ENCODE data around the gene ZER1.

The ZER1 gene

GRCh38 chr9:128712451-128713410 lies 59.0 kb downstream of the ZER1 start:
- no peaks in the 10 kb centered on the region for H3K36me3 ChIP-seq (ENCODE audit: insufficient read depth, low read length)
- no peak overlapping the region for H3K9ac ChIP-seq (ENCODE audit: low read length)
- no peaks in the 10 kb centered on the region for H3K27me3 ChIP-seq (ENCODE audit: control insufficient read depth in 1 of 2, insufficient read depth in 2 of 2, low read length in 2 of 2)
- H3K4me1 ChIP-seq (ENCODE audit: insufficient read depth, low read length) = no peaks in the 10 kb centered on the region
- no peak overlapping the region for H3K4me3 ChIP-seq (ENCODE audit: low read depth in 1 of 2, low read length in 2 of 2)
- no peaks in the 10 kb centered on the region for H3K9me3 ChIP-seq (ENCODE audit: low read length)
- no peak overlapping the region for H3K27ac ChIP-seq (ENCODE audit: low read depth, low read length)

- Histone ChIP-seq H3K9me3 (ENCODE audit: low read length) (no peaks in the 10 kb centered on the region), H3K4me3 (ENCODE audit: low read depth in 1 of 2, low read length in 2 of 2) (no peak overlapping the region), H3K27me3 (ENCODE audit: control insufficient read depth in 1 of 2, insufficient read depth in 2 of 2, low read length in 2 of 2) (no peaks in the 10 kb centered on the region), H3K36me3 (ENCODE audit: insufficient read depth, low read length) (no peaks in the 10 kb centered on the region), H3K27ac (ENCODE audit: low read depth, low read length) (no peak overlapping the region), H3K4me1 (ENCODE audit: insufficient read depth, low read length) (no peaks in the 10 kb centered on the region), H3K9ac (ENCODE audit: low read length) (no peak overlapping the region)
Measured at GRCh38 chr9:128707446-128707845, 64.3 kb downstream of the ZER1 start.

GRCh38 chr9:128706671-128707381 lies 64.9 kb downstream of the ZER1 start:
- H3K27ac ChIP-seq (ENCODE audit: low read depth, low read length) = no peak overlapping the region
- H3K27me3 ChIP-seq (ENCODE audit: control insufficient read depth in 1 of 2, insufficient read depth in 2 of 2, low read length in 2 of 2) = no peaks in the 10 kb centered on the region
- H3K9me3 ChIP-seq (ENCODE audit: low read length) = no peaks in the 10 kb centered on the region
- no peaks in the 10 kb centered on the region for H3K4me1 ChIP-seq (ENCODE audit: insufficient read depth, low read length)
- no peak overlapping the region for H3K4me3 ChIP-seq (ENCODE audit: low read depth in 1 of 2, low read length in 2 of 2)
- H3K36me3 ChIP-seq (ENCODE audit: insufficient read depth, low read length) = no peaks in the 10 kb centered on the region
- H3K9ac ChIP-seq (ENCODE audit: low read length) = no peak overlapping the region

GRCh38 chr9:128706045-128706444 lies 65.7 kb downstream of the ZER1 start:
- Histone ChIP-seq H3K27ac (ENCODE audit: low read depth, low read length) (no peak overlapping the region), H3K4me3 (ENCODE audit: low read depth in 1 of 2, low read length in 2 of 2) (no peak overlapping the region), H3K4me1 (ENCODE audit: insufficient read depth, low read length) (no peaks in the 10 kb centered on the region), H3K9ac (ENCODE audit: low read length) (no peak overlapping the region), H3K27me3 (ENCODE audit: control insufficient read depth in 1 of 2, insufficient read depth in 2 of 2, low read length in 2 of 2) (no peaks in the 10 kb centered on the region), H3K36me3 (ENCODE audit: insufficient read depth, low read length) (no peaks in the 10 kb centered on the region), H3K9me3 (ENCODE audit: low read length) (no peaks in the 10 kb centered on the region)

DNA sequence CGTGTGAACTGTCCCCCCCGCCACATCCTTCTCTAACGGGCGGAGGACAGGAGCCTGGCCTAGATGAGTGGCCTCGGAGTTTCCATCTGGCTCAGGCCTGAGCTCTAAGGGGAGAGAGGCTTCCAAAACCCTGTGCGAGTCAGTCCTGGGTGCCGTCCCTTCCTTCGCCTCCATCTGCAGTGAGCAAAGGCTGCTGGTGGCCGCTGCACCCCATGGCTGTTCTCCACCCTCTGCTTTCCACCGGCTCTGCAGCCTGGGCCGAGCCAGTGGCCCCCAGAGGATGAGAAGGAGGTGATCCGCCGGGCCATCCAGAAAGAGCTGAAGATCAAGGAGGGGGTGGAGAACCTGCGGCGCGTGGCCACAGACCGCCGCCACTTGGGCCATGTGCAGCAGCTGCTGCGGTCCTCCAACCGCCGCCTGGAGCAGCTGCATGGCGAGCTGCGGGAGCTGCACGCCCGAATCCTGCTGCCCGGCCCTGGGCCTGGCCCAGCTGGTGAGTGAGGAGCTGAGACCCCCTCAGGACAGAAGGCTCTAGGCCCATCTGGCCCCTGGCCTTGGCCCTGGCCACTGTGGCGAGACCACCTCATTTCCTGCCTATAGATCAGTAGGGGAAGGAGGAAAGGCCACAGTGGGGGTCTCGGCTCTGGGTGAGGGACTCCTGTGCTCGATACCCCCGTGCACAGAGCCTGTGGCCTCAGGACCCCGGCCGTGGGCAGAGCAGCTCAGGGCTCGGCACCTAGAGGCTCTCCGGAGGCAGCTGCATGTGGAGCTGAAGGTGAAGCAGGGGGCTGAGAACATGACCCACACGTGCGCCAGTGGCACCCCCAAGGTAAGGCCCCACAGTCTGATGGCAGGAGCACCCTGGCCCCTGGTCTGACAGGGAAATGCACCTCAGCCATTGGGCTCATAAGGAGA lies 66.4 kb downstream of the ZER1 start:
- no peaks in the 10 kb centered on the region for H3K36me3 ChIP-seq (ENCODE audit: insufficient read depth, low read length)
- H3K9me3 ChIP-seq (ENCODE audit: low read length) = no peaks in the 10 kb centered on the region
- H3K27ac ChIP-seq (ENCODE audit: low read depth, low read length) = no peak overlapping the region
- H3K27me3 ChIP-seq (ENCODE audit: control insufficient read depth in 1 of 2, insufficient read depth in 2 of 2, low read length in 2 of 2) = no peaks in the 10 kb centered on the region
- H3K4me3 ChIP-seq (ENCODE audit: low read depth in 1 of 2, low read length in 2 of 2) = no peak overlapping the region
- no peak overlapping the region for H3K9ac ChIP-seq (ENCODE audit: low read length)
- H3K4me1 ChIP-seq (ENCODE audit: insufficient read depth, low read length) = no peaks in the 10 kb centered on the region

GRCh38 chr9:128704356-128704670 lies 67.4 kb downstream of the ZER1 start:
- Histone ChIP-seq H3K9ac (ENCODE audit: low read length) (no peak overlapping the region), H3K36me3 (ENCODE audit: insufficient read depth, low read length) (no peaks in the 10 kb centered on the region), H3K4me3 (ENCODE audit: low read depth in 1 of 2, low read length in 2 of 2) (no peak overlapping the region), H3K4me1 (ENCODE audit: insufficient read depth, low read length) (no peaks in the 10 kb centered on the region), H3K9me3 (ENCODE audit: low read length) (no peaks in the 10 kb centered on the region), H3K27ac (ENCODE audit: low read depth, low read length) (no peak overlapping the region), H3K27me3 (ENCODE audit: control insufficient read depth in 1 of 2, insufficient read depth in 2 of 2, low read length in 2 of 2) (no peaks in the 10 kb centered on the region)

DNA sequence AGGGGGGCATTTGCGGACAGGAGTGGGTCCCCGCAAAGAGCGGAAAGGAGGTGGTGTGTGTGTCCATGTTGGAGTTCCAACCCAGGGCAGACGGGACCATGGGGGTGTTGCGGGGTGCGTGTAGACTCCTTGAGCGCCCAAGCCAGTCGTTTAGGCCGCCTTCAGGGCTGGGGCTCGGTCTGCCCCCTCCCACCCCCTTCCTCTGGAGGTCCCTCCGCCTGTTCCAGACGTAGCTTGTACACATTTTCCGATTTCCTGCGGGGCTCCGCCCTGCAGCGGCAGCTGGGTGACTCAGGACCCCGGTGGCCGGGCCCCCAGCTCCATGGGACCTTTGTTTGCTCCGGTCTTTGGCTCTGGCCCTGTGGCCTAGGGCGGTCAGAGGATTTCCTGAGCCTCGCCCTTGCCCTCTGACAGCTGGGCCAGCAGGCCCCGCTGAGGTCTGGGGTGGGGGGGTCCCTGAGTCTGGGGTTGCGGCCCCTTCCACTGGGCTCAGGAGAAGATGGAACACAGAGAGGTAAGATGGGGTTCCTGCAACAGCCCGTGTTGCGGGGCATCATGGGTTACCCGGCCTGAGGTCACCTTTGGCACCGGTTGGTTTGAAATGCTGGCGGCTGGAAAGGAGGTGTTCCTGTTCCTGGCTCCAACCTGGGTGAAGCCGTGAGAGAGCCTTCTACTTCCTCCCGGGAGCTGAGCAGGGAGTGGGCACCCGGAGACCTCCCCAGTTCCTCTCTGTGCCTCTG lies 67.9 kb downstream of the ZER1 start:
- Histone ChIP-seq H3K9ac (ENCODE audit: low read length) (no peak overlapping the region), H3K4me3 (ENCODE audit: low read depth in 1 of 2, low read length in 2 of 2) (peak overlapping the region in 1 of 2 donors; percentile 55), H3K4me1 (ENCODE audit: insufficient read depth, low read length) (no peaks in the 10 kb centered on the region), H3K27ac (ENCODE audit: low read depth, low read length) (no peak overlapping the region), H3K27me3 (ENCODE audit: control insufficient read depth in 1 of 2, insufficient read depth in 2 of 2, low read length in 2 of 2) (no peaks in the 10 kb centered on the region), H3K9me3 (ENCODE audit: low read length) (no peaks in the 10 kb centered on the region), H3K36me3 (ENCODE audit: insufficient read depth, low read length) (no peaks in the 10 kb centered on the region)

DNA sequence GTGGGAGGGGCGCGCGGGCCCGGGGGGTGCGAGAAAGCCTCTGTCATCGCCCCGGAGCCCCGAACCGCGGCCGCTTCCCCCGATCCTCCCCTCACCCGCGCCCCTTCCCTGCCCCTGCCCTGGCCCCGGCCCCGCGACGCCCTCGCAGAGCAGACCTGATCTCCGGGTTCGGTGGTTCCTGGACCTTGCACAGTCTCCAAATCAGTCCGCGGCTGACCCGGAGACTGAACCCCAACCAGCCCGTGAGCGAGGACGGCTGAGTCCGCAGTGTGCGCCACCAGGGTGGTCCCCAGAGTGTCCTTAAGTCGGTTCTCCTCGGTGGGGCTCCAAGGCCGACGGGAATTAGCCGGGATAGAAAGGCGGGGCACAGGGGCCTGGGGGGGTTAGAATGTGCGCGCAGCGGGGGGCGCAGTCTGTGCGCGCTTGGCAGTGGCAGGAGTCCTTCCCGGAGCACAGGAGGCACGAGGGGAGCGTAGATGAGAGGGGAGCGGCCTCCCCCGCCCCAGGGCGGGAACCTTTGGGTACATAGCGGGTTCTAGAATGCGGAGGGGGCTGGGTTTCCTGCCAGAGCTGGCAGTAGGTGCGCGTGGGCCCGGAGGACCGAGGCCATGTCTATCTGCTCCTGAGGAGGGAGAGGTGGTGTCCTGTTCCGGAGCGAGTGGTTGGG lies 68.6 kb downstream of the ZER1 start:
- Histone ChIP-seq H3K27me3 (ENCODE audit: control insufficient read depth in 1 of 2, insufficient read depth in 2 of 2, low read length in 2 of 2) (no peaks in the 10 kb centered on the region), H3K36me3 (ENCODE audit: insufficient read depth, low read length) (no peaks in the 10 kb centered on the region), H3K9me3 (ENCODE audit: low read length) (no peaks in the 10 kb centered on the region), H3K4me1 (ENCODE audit: insufficient read depth, low read length) (no peaks in the 10 kb centered on the region), H3K27ac (ENCODE audit: low read depth, low read length) (peak overlapping the region; percentile 10), H3K4me3 (ENCODE audit: low read depth in 1 of 2, low read length in 2 of 2) (peak overlapping the region; percentile 55 to 64), H3K9ac (ENCODE audit: low read length) (no peak overlapping the region)

DNA sequence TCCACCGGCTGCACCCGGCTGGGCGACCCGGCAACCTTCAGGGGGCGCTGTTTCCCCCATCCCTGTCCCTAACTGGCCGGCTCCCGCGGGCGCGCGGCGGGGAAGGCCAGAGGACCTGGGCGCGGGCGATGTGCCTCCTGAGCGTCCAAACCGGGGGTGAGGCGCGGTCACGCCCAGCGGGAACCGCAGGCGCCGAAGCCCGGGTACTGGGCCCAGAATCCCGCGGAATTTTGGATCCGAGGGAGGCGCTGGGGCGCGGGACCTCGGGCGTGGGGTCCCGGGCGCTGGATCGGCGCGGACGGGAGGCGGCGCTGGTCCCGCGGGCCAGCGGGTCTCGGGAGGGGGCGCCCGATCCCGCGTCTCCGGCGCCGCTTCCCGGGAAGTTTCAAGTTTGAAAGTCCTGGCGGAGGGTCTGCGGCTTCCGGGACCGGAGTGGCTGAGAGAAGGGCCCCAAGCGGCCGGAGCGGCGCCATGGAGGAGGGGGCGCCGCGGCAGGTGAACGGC lies 69.2 kb downstream of the ZER1 start, which contains the start of gene PKN3:
PKN3 (plus strand) TSS at position 59 of the 504 bp plus-strand sequence; CDS start at position 472, 413 bp downstream.
- Histone ChIP-seq H3K9ac (ENCODE audit: low read length) (no peak within 1 kb of the TSS), H3K27ac (ENCODE audit: low read depth, low read length) (peak within 1 kb of the TSS; percentile 10), H3K36me3 (ENCODE audit: insufficient read depth, low read length) (no peaks in the 10 kb centered on the region), H3K9me3 (ENCODE audit: low read length) (no peaks in the 10 kb centered on the region), H3K27me3 (ENCODE audit: control insufficient read depth in 1 of 2, insufficient read depth in 2 of 2, low read length in 2 of 2) (no peaks in the 10 kb centered on the region), H3K4me3 (ENCODE audit: low read depth in 1 of 2, low read length in 2 of 2) (peak within 1 kb of the TSS; percentile 55 to 64), H3K4me1 (ENCODE audit: insufficient read depth, low read length) (no peaks in the 10 kb centered on the region)

- Histone ChIP-seq H3K9me3 (ENCODE audit: low read length) (no peaks in the 10 kb centered on the region), H3K27me3 (ENCODE audit: control insufficient read depth in 1 of 2, insufficient read depth in 2 of 2, low read length in 2 of 2) (no peaks in the 10 kb centered on the region), H3K9ac (ENCODE audit: low read length) (no peak overlapping the region), H3K36me3 (ENCODE audit: insufficient read depth, low read length) (no peaks in the 10 kb centered on the region), H3K4me3 (ENCODE audit: low read depth in 1 of 2, low read length in 2 of 2) (no peak overlapping the region), H3K27ac (ENCODE audit: low read depth, low read length) (no peak overlapping the region), H3K4me1 (ENCODE audit: insufficient read depth, low read length) (no peaks in the 10 kb centered on the region)
Measured at GRCh38 chr9:128701227-128701854, 70.4 kb downstream of the ZER1 start.

Data from muscle layer of colon (tissue), 2 donors.